Right ventricle myocardium inferior (tissue), 1 donor: Measurements from ENCODE around the gene VCAN. TPM values are rescaled to one million over a fixed set of nuclear protein-coding genes. Genes with fewer than 3 reads are reported as not detected.

Experiments used
- ATAC-seq: fragments of 200-7000 bp; cut with Tn5 transposase; one replicate; pipeline ENCODE4 v1.9.1; 2020; ENCODE audit warnings: mild to moderate bottlenecking, moderate library complexity
- DNase-seq: peaks from one replicate; pipeline ENCODE4 v3.0.0; 2021; ENCODE audit errors: missing footprints
- intact Hi-C: fragments of 100-400 bp; cut with DNase I; formaldehyde crosslinking; loops from one replicate; pipeline ENCODE4 v1.11.0; 2022
- total RNA-seq: library from RNA; stranded (reverse); fragmentation: NEBNext Ultra II Directional; extraction: Animal tissue kit (Norgen Biotek cat#: 25700); gene quantifications from one replicate; pipeline ENCODE4 v1.2.1, GENCODE V29; 2021
- donor health status: DM: no; HTN: yes; CAD: no; lungs with severe emphysema.

Gene VCAN
- total RNA-seq, 1 donor from 2014 or later, result 41.2 TPM

GRCh38 chr5:83551821-83552220 is 80.3 kb downstream of the VCAN start:
- intact Hi-C loops, result no loop called here
- peak; percentile 53 for ATAC-seq
- no peak for DNase-seq

GRCh38 chr5:83552275-83552674 is 80.7 kb downstream of the VCAN start:
- no peak for DNase-seq
- ATAC-seq, result peak; percentile 18
- intact Hi-C loops, result no loop called here

- intact Hi-C loops, result no loop called here
- ATAC-seq, result peak; percentile 90
- peak; percentile 77 for DNase-seq
Observed at GRCh38 chr5:83553000-83553486, 81.5 kb downstream of the VCAN start.

GRCh38 chr5:83554133-83554532 is 82.6 kb downstream of the VCAN start:
- intact Hi-C loops, result no loop called here
- DNase-seq (no peak), ATAC-seq (no peak)

GRCh38 chr5:83554686-83555085 is 83.1 kb downstream of the VCAN start:
- ATAC-seq (no peak), DNase-seq (no peak)
- intact Hi-C loops, result no loop called here

GRCh38 chr5:83555263-83555662 is 83.7 kb downstream of the VCAN start:
- intact Hi-C loops, result no loop called here
- ATAC-seq (no peak), DNase-seq (no peak)

GRCh38 chr5:83556190-83556589 is 84.6 kb downstream of the VCAN start:
- ATAC-seq (no peak), DNase-seq (no peak)
- intact Hi-C loops, result no loop called here

GRCh38 chr5:83559118-83559785 is 87.7 kb downstream of the VCAN start:
- intact Hi-C loops, result no loop called here
- DNase-seq (no peak), ATAC-seq (no peak)

GRCh38 chr5:83562071-83562606 is 90.6 kb downstream of the VCAN start:
- peak; percentile 51 for ATAC-seq
- no peak for DNase-seq
- intact Hi-C loops, result loop anchor here (2.0 kb wide), 1 partner anchor 87 kb away; no protein-coding TSS in a partner anchor

- intact Hi-C loops, result loop anchor here (1.0 to 2.0 kb wide), 2 partner anchors 88 to 922 kb away; no protein-coding TSS in a partner anchor
- no peak for DNase-seq
- ATAC-seq, result peak; percentile 89
Observed at GRCh38 chr5:83562791-83563557, 91.4 kb downstream of the VCAN start.

- DNase-seq (no peak), ATAC-seq (no peak)
- intact Hi-C loops, result loop anchor here (1.0 to 2.0 kb wide), 4 partner anchors 89 to 1251 kb away; no protein-coding TSS in a partner anchor
Observed at GRCh38 chr5:83563631-83564030, 92.1 kb downstream of the VCAN start.

- intact Hi-C loops, result loop anchor here (1.0 to 2.0 kb wide), 2 partner anchors 1213 to 1251 kb away; no protein-coding TSS in a partner anchor
- peak; percentile 47 for ATAC-seq
- DNase-seq, result no peak
Observed at GRCh38 chr5:83564069-83564749, 92.7 kb downstream of the VCAN start.

GRCh38 chr5:83567741-83568140 is 96.2 kb downstream of the VCAN start:
- no peak for ATAC-seq
- intact Hi-C loops, result no loop called here
- DNase-seq, result no peak

GRCh38 chr5:83568186-83568585 is 96.6 kb downstream of the VCAN start:
- intact Hi-C loops, result no loop called here
- ATAC-seq (no peak), DNase-seq (no peak)

- DNase-seq, result no peak
- intact Hi-C loops, result no loop called here
- no peak for ATAC-seq
Observed at GRCh38 chr5:83570916-83571315, 99.4 kb downstream of the VCAN start.

GRCh38 chr5:83572271-83572670 is 100.7 kb downstream of the VCAN start:
- intact Hi-C loops, result no loop called here
- ATAC-seq, result no peak
- DNase-seq, result no peak

GRCh38 chr5:83576341-83576740 is 104.8 kb downstream of the VCAN start:
- no peak for DNase-seq
- intact Hi-C loops, result no loop called here
- ATAC-seq, result no peak

GRCh38 chr5:83577036-83577636 is 105.6 kb downstream of the VCAN start:
- intact Hi-C loops, result no loop called here
- ATAC-seq (no peak), DNase-seq (no peak)

- intact Hi-C loops, result no loop called here
- DNase-seq (no peak), ATAC-seq (no peak)
Observed at GRCh38 chr5:83583859-83584258, 112.3 kb downstream of the VCAN start.
